GM18873 (cell line): Measurements from ENCODE around the gene SYTL3.
"Not testable (repeated sequence)": the region's sequence is repeated elsewhere in the genome, so short reads cannot be mapped to it uniquely, and the experiment has no call there.

Experiments
- ATAC-seq: cut with Tn5 transposase; IDR thresholded peaks from one replicate; pipeline ENCODE4 v1.9.1; 2021; ENCODE audit warnings: mild to moderate bottlenecking, moderate library complexity, moderate number of reproducible peaks; ENCODE audit not compliant: unreplicated experiment, low FRiP score

SYTL3 gene

GRCh38 chr6:158660333-158660754 is 10.5 kb downstream of the SYTL3 start:
- ATAC-seq: no peak

- no peak for ATAC-seq
Measured at GRCh38 chr6:158661156-158661685, 11.4 kb downstream of the SYTL3 start.

- ATAC-seq: no peak
Measured at GRCh38 chr6:158662607-158662953, 12.7 kb downstream of the SYTL3 start.

- no peak for ATAC-seq
Measured at GRCh38 chr6:158662954-158663624, 13.2 kb downstream of the SYTL3 start.

GRCh38 chr6:158663625-158664165 is 13.8 kb downstream of the SYTL3 start:
- ATAC-seq: no peak

- ATAC-seq: no peak
Measured at GRCh38 chr6:158665332-158665731, 15.5 kb downstream of the SYTL3 start.

- no peak for ATAC-seq
Measured at GRCh38 chr6:158666628-158667359, 16.9 kb downstream of the SYTL3 start.

GRCh38 chr6:158667360-158667981 is 17.6 kb downstream of the SYTL3 start:
- no peak for ATAC-seq

- ATAC-seq: no peak
Measured at GRCh38 chr6:158668707-158669103, 18.9 kb downstream of the SYTL3 start.

- no peak for ATAC-seq
Measured at GRCh38 chr6:158669145-158670035, 19.5 kb downstream of the SYTL3 start.

GRCh38 chr6:158672119-158672518 is 22.3 kb downstream of the SYTL3 start:
- ATAC-seq: not testable (repeated sequence)

GRCh38 chr6:158672726-158673125 is 22.9 kb downstream of the SYTL3 start:
- no peak for ATAC-seq

GRCh38 chr6:158674342-158675131 is 24.7 kb downstream of the SYTL3 start:
- no peak for ATAC-seq

GRCh38 chr6:158677094-158677493 is 27.2 kb downstream of the SYTL3 start:
- not testable (repeated sequence) for ATAC-seq

- no peak for ATAC-seq
Measured at GRCh38 chr6:158677906-158678578, 28.2 kb downstream of the SYTL3 start.

GRCh38 chr6:158680015-158680414 is 30.2 kb downstream of the SYTL3 start:
- ATAC-seq: no peak

- ATAC-seq: no peak
Measured at GRCh38 chr6:158680481-158680880, 30.6 kb downstream of the SYTL3 start.

- no peak for ATAC-seq
Measured at GRCh38 chr6:158684311-158684710, 34.5 kb downstream of the SYTL3 start.
